Stimulated activated naive CD4-positive, alpha-beta T cell treated with Interleukin-2 at 50 U/mL for 16 hours (primary cell): Measurements from ENCODE around the gene PPP1R11.
"Not testable (repeated sequence)": the region's sequence is repeated elsewhere in the genome, so short reads cannot be mapped to it uniquely, and the experiment has no call there.

Experiments
- DNase-seq: peaks from one replicate; lab custom pipeline; 2025; lab: John Stamatoyannopoulos, UW

Gene PPP1R11

DNA sequence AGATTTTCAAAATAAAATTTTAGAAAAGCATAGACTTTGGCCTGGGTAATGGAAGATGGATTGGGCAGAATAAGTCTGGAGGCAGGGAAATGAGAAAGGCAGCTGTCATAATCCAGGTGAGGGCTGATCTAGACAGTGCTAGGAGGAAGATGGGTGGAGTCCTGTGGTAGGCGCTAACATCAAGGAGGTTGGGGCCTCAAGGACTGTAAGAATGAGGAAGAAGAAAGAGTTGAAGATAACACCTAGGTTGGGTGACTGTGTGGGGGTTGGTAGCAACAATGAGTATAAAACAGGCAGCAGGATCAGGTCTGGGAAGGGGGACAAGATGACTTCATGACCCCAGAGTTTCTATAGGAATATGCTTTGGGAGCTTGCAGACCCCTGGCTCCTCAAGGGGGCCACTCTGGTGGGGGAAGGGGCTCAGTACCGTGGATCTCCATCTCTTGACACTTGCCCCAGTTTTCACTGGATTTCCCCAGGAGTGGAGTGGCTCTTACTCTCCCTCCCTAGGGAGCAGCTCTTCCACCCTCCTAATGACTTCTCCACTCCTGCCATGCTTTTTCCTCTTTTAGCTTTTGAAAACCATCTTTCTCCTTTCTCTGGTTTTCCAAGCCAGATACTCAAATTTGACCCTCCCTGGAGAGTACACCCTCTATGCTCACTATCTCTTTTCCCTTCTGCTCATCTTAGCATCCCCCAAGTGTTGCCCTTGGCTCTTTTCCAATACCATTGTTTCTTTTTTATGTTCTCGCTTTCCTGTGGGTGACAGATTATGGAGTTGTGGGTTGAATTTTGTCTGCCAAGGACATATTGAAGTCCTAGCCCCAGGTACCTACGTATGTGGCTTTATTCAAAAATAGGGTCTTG lies 31.1 kb downstream of the PPP1R11 start:
- no peak for DNase-seq

- no peak for DNase-seq
These were observed 33.2 kb downstream of the PPP1R11 start for GRCh38 chr6:30100154-30100553.

- no peak for DNase-seq
These were observed 33.8 kb downstream of the PPP1R11 start for GRCh38 chr6:30100585-30101443.

DNA sequence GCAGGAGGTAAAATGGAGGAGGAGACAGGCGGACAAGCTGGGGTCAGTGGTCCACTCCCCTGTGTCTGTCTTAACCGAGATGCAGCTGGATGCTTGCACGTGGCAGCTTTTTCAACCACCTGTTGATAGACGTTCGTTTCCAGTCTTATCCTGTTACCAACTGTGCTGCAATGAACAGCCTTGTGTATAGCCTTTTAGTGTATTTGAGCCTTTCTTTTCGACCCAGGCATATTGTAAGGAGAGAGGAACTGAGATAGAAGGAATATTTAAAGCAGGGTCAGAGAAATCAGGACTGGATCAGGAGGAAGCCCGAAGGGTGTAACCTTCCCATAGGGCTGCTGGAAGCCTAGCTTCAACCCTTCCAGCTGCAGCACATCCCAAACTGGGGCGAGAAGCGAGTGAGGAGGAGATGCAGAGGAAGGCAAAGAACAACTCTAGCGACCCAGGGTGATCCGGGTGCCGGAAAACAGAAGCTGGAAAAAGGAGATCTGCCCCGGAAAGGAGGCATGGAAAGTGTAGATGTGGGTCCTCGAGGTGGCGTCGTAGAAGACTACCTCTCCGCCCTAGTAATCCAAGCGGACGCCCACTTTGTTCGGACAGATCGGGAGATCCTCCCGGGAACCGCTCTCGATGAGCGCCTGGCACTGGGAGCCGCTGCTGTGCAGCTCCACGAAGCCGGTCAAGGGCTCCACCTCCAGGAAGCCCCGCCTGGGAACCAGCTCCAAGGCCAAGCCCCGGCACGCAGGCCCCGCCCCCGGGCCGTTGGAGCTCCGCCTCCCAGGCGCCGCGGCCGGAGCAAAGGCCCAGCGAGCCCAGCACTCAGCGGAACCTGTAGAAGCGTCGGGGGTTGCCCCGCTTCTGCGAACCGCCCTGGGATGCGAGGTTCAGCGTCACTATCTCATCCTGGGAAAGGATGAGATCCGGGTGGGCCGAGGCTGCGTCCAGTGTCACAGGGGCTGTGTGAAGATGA lies 34.7 kb downstream of the PPP1R11 start:
- DNase-seq = peak; percentile 71

GRCh38 chr6:30102414-30102969 lies 35.5 kb downstream of the PPP1R11 start:
- DNase-seq = no peak

- peak; percentile 76 for DNase-seq
These were observed 36.2 kb downstream of the PPP1R11 start for GRCh38 chr6:30102970-30103871.

DNA sequence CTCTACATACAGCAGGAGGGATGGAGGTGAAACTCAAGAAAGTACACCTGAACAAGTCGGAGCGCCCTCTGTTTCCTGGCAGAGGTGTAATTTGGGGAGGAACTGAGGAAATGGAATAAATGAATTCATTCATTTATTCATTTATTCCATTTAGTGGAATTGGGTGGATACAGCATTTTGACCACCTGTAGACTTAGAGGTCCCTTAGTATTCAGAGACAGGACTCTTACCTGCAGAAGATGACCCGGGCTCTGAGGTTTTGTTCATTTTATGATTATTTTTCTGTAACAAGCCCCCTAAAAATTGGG lies 36.8 kb downstream of the PPP1R11 start:
- DNase-seq = no peak

GRCh38 chr6:30104661-30105060 lies 37.7 kb downstream of the PPP1R11 start:
- no peak for DNase-seq

GRCh38 chr6:30111266-30111856 lies 44.4 kb downstream of the PPP1R11 start:
- DNase-seq = no peak

DNA sequence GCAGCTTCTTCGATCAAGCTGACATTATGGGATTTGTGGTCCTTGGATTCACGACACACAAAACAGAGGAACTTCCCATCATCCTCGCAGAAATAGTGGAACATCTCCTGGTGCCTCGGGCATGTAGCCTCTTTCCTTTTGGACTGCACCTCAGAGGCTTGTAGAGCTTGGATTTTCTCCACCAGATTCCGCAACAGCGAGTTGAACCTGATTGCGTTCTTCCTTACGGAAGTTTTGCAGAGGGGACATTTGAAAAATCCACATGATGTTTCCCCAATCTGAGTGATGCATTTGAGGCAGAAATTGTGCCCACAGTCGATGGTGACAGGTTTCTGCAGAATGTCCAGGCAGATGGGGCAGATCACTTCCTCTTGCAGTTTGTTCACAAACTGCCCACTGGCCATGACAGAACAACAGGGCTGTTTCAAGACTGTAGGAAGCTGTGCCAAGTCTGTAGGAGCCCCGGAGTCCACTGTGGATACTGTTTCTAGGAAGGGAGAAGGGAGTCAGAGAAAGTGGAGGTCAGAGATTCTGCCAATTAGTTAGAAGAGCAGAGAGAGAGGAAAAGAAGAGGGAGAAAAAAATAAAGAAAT lies 45.5 kb downstream of the PPP1R11 start:
- no peak for DNase-seq

GRCh38 chr6:30113003-30113759 lies 46.2 kb downstream of the PPP1R11 start, which contains the start of gene TRIM31:
Gene TRIM31, minus strand, starts transcription at chr6:30113090. Its CDS starts 285 bp downstream, at chr6:30112805.
- DNase-seq = no peak

- no peak for DNase-seq
These were observed 46.8 kb downstream of the PPP1R11 start for GRCh38 chr6:30113841-30114240.

DNA sequence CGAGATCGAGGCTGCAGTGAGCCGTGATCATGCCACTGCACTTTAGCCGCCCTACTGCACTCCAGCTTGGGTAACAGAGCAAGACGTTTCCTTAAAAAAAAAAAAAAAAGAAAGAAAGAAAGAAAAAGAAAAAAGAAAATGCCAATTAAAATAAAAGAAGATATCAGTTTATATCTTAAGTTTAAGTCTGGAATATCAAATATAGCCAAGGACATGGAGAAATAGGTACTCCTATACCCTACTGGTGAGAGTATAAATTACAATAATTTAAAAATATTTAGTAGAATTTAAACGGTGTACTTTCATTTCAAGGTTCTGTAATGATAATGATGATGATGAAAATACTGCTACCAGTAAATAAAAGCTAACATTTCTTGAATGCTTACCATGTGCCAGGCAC lies 49.7 kb downstream of the PPP1R11 start:
- no peak for DNase-seq

- DNase-seq = not testable (repeated sequence)
These were observed 51.7 kb downstream of the PPP1R11 start for GRCh38 chr6:30118691-30119090.
